Aorta (tissue), 5 donors: ENCODE data around the gene GALNT9. TPM values are rescaled to one million over a fixed set of nuclear protein-coding genes. Genes with fewer than 3 reads are reported as not detected.

Source experiments
- ATAC-seq: fragments of 200-7000 bp; cut with Tn5 transposase; one replicate; pipeline ENCODE4 v1.9.1; 2022; ENCODE audit warnings: moderate library complexity; ENCODE audit not compliant: low FRiP score
- DNase-seq, 2 donors: peaks; one replicate each; pipeline ENCODE4 v3.0.0-alpha.2; 2020
- H3K27ac ChIP-seq, 2 donors: one replicate each; pipeline ENCODE4 v1.5.1; 2013; ENCODE audit warnings: low read length in 2 of 2, mild to moderate bottlenecking in 2 of 2, moderate library complexity in 2 of 2, control low read depth in 1 of 2, inconsistent platforms in 1 of 2, low read depth in 1 of 2
- H3K27me3 ChIP-seq, 2 donors: one replicate each; pipeline ENCODE4 v1.6.1; 2013; ENCODE audit warnings: control low read depth in 1 of 2, low read length in 1 of 2, mild to moderate bottlenecking in 1 of 2, moderate library complexity in 1 of 2; ENCODE audit not compliant: insufficient read depth in 2 of 2, control insufficient read depth in 1 of 2
- H3K36me3 ChIP-seq, 2 donors: one replicate each; pipeline ENCODE4 v1.6.1; 2013; ENCODE audit warnings: control low read depth in 1 of 2, low read length in 1 of 2, mild to moderate bottlenecking in 1 of 2; ENCODE audit not compliant: insufficient read depth in 2 of 2, control insufficient read depth in 1 of 2
- H3K4me1 ChIP-seq, 2 donors: one replicate each; pipeline ENCODE4 v1.6.1; 2013; ENCODE audit warnings: low read length in 2 of 2, control low read depth in 1 of 2, mild to moderate bottlenecking in 1 of 2, moderate library complexity in 1 of 2; ENCODE audit not compliant: insufficient read depth in 2 of 2, control insufficient read depth in 1 of 2
- H3K4me3 ChIP-seq, 2 donors: one replicate each; pipeline ENCODE4 v1.5.1; 2013; ENCODE audit warnings: low read length in 2 of 2, control low read depth in 1 of 2, mild to moderate bottlenecking in 1 of 2
- H3K9me3 ChIP-seq: one replicate; pipeline ENCODE4 v1.6.1; 2013; ENCODE audit warnings: mild to moderate bottlenecking, low read length; ENCODE audit not compliant: control insufficient read depth
- WGBS, 2 donors: extraction: QIAGEN DNeasy Blood & Tissue Kit; methylation state at CpG; one replicate each; pipeline ENCODE4 v1.1.7; 2013; 5-methylcytosine and 5-hydroxymethylcytosine counted together
- intact Hi-C, 2 donors: fragments of 100-400 bp; cut with DNase I; formaldehyde crosslinking; loops; one replicate each; pipeline versions ENCODE4 v1.14.2 to v1.15.0; 2022
- polyA plus RNA-seq, 2 donors: library from polyadenylated mRNA; stranded (reverse); fragments of 200-250 nt; gene quantifications; one replicate each; pipeline ENCODE4 v1.2.3, GENCODE V29; 2013
- total RNA-seq, 2 donors: library from RNA; stranded (reverse); fragmentation: NEBNext Ultra II Directional; extraction: Animal tissue kit (Norgen Biotek cat#: 25700); gene quantifications; one replicate each; pipeline ENCODE4 v1.2.1, GENCODE V29; 2021
- donor health status: healthy with polysubstance abuse.
- donor health status: Bipolar disorder and iron deficiency.
- donor health status: DM: no; HTN: no; CAD: no.
- donor health status: DM: no; HTN: no; CAD: no.
- donor health status: DM: yes; HTN: yes; CAD: no.

GALNT9 gene
- total and polyA plus RNA-seq, 4 donors, result 0.62 to 0.84 TPM; not detected in 2

GRCh38 chr12:132186208-132186856 is 143.1 kb downstream of the GALNT9 start:
- H3K27ac ChIP-seq, result no peak overlapping the region
- H3K4me1 ChIP-seq, result no peaks in the 10 kb centered on the region
- H3K4me3 ChIP-seq, result no peak overlapping the region
- H3K9me3 ChIP-seq, result peaks cover 2% of the 10 kb centered on the region
- intact Hi-C loops, result no loop called here
- no peaks in the 10 kb centered on the region for H3K27me3 ChIP-seq
- ATAC-seq, result no peak
- no peaks in the 10 kb centered on the region for H3K36me3 ChIP-seq
- DNase-seq, result no peak
- 35 to 41% methylated on average over 24 of the region's 24 CpGs for WGBS, 2 donors

- Histone ChIP-seq H3K27me3 (no peaks in the 10 kb centered on the region), H3K36me3 (no peaks in the 10 kb centered on the region), H3K4me1 (no peaks in the 10 kb centered on the region), H3K4me3 (no peak overlapping the region), H3K9me3 (peaks cover 2% of the 10 kb centered on the region), H3K27ac (no peak overlapping the region)
- WGBS, 2 donors, result 60 to 62% methylated on average over 16 of the region's 16 CpGs
- DNase-seq, result no peak
- intact Hi-C loops, result no loop called here
- no peak for ATAC-seq
Observed at GRCh38 chr12:132185705-132186104, 143.7 kb downstream of the GALNT9 start.

GRCh38 chr12:132182711-132183365 is 146.6 kb downstream of the GALNT9 start:
- Histone ChIP-seq H3K27me3 (no peaks in the 10 kb centered on the region), H3K4me1 (no peaks in the 10 kb centered on the region), H3K9me3 (peaks cover 2% of the 10 kb centered on the region), H3K27ac (no peak overlapping the region), H3K36me3 (no peaks in the 10 kb centered on the region), H3K4me3 (no peak overlapping the region)
- ATAC-seq, result no peak
- intact Hi-C loops, result no loop called here
- DNase-seq, result no peak
- 78 to 84% methylated on average over 10 of the region's 10 CpGs for WGBS, 2 donors

- H3K36me3 ChIP-seq, result no peaks in the 10 kb centered on the region
- intact Hi-C loops, result no loop called here
- ATAC-seq (no peak), DNase-seq (no peak)
- H3K4me3 ChIP-seq, result no peak overlapping the region
- 88 to 91% methylated on average over 21 of the region's 21 CpGs for WGBS, 2 donors
- H3K27ac ChIP-seq, result no peak overlapping the region
- no peaks in the 10 kb centered on the region for H3K27me3 ChIP-seq
- peaks cover 2% of the 10 kb centered on the region for H3K9me3 ChIP-seq
- H3K4me1 ChIP-seq, result no peaks in the 10 kb centered on the region
Observed at GRCh38 chr12:132182206-132182710, 147.1 kb downstream of the GALNT9 start.

GRCh38 chr12:132181570-132182200 is 147.7 kb downstream of the GALNT9 start:
- intact Hi-C loops, result no loop called here
- 86 to 87% methylated on average over 29 to 33 of the region's 33 CpGs for WGBS, 2 donors
- Histone ChIP-seq H3K4me1 (no peaks in the 10 kb centered on the region), H3K36me3 (no peaks in the 10 kb centered on the region), H3K9me3 (peaks cover 2% of the 10 kb centered on the region), H3K27me3 (no peaks in the 10 kb centered on the region), H3K4me3 (no peak overlapping the region), H3K27ac (no peak overlapping the region)
- no peak for DNase-seq
- ATAC-seq, result no peak

GRCh38 chr12:132180648-132181546 is 148.5 kb downstream of the GALNT9 start:
- intact Hi-C loops, result no loop called here
- H3K36me3 ChIP-seq, result no peaks in the 10 kb centered on the region
- H3K9me3 ChIP-seq, result peaks cover 2% of the 10 kb centered on the region
- no peaks in the 10 kb centered on the region for H3K27me3 ChIP-seq
- no peak overlapping the region for H3K27ac ChIP-seq
- no peak overlapping the region for H3K4me3 ChIP-seq
- WGBS, 2 donors, result 87 to 89% methylated on average over 30 of the region's 30 CpGs
- peak in 1 of 2 donors; percentile 26 for DNase-seq
- no peak for ATAC-seq
- no peaks in the 10 kb centered on the region for H3K4me1 ChIP-seq

GRCh38 chr12:132179431-132180362 is 149.7 kb downstream of the GALNT9 start:
- Histone ChIP-seq H3K36me3 (no peaks in the 10 kb centered on the region), H3K4me3 (no peak overlapping the region), H3K27ac (no peak overlapping the region), H3K9me3 (peaks cover 2% of the 10 kb centered on the region), H3K27me3 (no peaks in the 10 kb centered on the region), H3K4me1 (no peaks in the 10 kb centered on the region)
- 80 to 82% methylated on average over 19 of the region's 19 CpGs for WGBS, 2 donors
- intact Hi-C loops, result no loop called here
- no peak for ATAC-seq
- DNase-seq, result no peak
